Amygdala (tissue), 56 donors: ENCODE data around the gene TSHZ1.
"Not testable (repeated sequence)": the region's sequence is repeated elsewhere in the genome, so short reads cannot be mapped to it uniquely, and the experiment has no call there.

Experiments used
- DNase-seq, 56 donors: peaks; one replicate each; lab custom pipeline; 2025; lab: John Stamatoyannopoulos, UW

The TSHZ1 gene

GRCh38 chr18:75183524-75183923, 27.1 kb upstream of the TSHZ1 start:
- DNase-seq = no peak

GRCh38 chr18:75183973-75184493, 26.6 kb upstream of the TSHZ1 start:
- DNase-seq = peak in 5 of 56 donors; percentile 23 to 44 (median 28)

- no peak for DNase-seq
Observed at GRCh38 chr18:75185460-75185859, 25.1 kb upstream of the TSHZ1 start.

DNA sequence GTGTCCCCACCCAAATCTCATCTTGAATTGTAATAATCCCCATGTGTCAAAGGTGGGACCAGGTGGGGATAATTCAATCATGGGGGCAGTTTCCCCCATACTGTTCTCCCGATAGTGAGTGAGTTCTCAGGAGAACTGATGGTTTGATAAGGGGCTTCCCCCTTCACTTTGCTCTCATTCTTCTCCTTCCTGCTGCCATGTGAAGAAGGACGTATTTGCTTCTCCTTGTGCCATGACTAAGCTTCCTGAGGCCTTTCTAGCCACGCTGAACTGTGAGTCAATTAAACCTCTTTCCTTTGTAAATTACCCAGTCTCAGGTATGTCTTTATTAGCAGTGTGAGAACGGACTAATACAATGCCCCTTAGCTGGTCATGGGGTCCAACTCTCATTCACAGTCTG, 22.9 kb upstream of the TSHZ1 start:
- not testable (repeated sequence) for DNase-seq

GRCh38 chr18:75189696-75190095, 20.9 kb upstream of the TSHZ1 start:
- no peak for DNase-seq

DNA sequence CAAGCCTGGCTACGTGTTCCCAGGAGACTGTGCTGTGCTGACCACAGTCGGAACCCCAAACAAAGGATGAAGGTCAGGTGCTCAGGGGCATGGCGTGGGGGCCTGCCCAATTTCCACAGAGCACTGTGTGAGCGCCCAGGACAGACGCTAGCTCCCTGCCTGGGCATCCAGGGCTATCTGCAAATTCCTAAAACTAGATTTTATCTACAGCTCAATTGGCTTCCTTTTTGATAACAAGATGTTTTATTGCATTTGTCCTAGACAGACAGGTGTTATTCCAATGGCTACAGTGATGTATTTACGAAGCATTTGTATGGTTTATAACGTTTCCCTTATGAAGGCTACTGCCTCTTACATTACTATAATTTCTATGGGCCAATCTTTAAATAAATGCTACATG, 17.7 kb upstream of the TSHZ1 start:
- DNase-seq = no peak

DNA sequence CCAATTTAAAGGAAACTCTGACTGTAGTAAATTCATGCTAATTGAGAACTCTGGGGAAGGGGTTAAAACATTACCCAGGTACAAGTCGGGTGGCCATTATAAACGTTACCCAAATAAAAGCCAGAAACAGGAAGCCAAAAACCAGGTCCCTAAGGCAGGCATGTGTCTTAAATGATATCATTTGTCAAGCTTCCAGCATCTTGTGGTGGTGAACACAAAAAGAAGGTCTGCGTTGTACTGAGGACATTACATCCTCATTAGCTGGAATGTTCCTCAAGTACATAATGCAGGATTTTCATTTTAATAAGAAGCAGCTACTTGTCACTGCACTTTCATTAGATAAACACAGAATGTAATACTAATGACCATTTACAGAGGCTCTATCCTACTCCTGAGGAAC, 12.6 kb upstream of the TSHZ1 start:
- no peak for DNase-seq

- DNase-seq = no peak
Observed at GRCh38 chr18:75199327-75199726, 11.3 kb upstream of the TSHZ1 start.

GRCh38 chr18:75200071-75200470, 10.5 kb upstream of the TSHZ1 start:
- no peak for DNase-seq

GRCh38 chr18:75200605-75201280, 9.9 kb upstream of the TSHZ1 start:
- no peak for DNase-seq

DNA sequence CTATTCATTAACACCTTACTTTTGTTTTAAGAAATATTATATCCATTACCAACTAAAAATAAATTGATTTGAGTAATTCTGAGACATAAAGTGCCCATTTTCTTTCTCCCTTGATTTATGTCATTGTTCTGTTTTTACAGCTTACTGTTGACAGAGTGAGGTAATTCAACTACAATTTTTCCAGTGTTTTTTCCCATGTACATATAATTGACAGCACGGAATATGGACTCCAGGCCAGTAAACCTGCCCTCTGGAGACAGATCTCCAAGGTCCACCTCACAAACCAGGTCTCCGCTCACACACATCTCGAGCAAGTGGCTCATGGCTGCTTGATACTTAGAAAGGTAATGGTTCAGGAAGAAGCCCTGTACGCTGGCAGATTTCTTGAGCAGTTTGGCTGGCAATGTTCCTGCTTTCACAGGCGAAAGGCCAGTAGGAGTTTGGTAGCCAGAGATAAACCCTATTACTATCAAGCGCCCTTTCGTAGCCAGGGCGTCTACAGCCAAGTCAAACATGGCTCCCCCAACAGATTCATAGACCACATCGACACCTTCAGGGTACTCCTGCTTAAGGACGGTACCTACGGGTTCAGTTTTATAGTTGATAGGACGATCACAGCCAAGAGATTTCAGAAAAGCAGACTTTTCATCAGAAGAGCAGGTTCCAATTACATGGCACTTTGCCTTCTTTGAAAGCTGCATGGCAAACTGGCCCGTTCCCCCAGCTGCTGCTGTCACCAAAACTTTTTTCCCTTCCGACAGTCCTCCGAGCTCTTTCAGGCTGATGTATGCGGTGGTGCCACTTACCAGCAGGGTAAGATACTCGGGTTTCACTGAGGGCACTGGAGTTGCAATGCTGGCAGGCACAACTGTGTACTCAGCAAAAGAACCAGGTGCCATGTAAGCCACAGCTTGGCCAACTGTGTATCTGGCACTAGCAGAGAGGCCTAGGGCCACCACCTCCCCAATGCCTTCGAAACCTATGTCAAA, 9.0 kb upstream of the TSHZ1 start:
- DNase-seq = no peak

DNA sequence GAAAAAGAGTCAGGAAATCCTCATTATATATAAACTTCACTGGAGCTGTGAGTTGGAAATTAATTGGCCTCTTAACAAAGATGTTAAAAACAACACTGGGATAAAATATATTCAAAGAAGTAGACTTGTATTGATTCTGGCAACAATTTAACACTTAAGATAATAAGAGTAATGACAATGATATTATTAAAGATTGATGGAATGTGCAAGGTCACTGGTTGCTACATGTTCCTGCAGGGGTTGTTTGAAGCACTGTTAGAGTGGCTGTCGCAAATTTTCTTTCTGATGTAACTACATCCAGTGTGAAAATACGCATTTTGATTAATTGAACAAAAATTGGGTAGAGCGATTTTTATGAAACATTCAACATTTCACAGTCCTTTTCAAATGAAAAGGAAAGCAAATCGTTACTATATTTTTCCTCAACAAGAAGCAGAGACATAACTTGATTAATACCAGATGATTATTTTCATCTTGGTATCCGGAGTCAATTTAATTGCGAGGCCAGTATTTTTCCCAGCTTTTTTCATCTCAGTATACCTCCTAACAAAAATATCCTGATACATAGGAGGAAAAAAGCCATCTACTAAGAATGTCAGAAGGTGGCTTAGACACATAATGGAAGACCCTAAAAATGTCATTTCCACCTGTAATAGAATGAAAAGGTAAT, 7.8 kb upstream of the TSHZ1 start:
- no peak for DNase-seq

DNA sequence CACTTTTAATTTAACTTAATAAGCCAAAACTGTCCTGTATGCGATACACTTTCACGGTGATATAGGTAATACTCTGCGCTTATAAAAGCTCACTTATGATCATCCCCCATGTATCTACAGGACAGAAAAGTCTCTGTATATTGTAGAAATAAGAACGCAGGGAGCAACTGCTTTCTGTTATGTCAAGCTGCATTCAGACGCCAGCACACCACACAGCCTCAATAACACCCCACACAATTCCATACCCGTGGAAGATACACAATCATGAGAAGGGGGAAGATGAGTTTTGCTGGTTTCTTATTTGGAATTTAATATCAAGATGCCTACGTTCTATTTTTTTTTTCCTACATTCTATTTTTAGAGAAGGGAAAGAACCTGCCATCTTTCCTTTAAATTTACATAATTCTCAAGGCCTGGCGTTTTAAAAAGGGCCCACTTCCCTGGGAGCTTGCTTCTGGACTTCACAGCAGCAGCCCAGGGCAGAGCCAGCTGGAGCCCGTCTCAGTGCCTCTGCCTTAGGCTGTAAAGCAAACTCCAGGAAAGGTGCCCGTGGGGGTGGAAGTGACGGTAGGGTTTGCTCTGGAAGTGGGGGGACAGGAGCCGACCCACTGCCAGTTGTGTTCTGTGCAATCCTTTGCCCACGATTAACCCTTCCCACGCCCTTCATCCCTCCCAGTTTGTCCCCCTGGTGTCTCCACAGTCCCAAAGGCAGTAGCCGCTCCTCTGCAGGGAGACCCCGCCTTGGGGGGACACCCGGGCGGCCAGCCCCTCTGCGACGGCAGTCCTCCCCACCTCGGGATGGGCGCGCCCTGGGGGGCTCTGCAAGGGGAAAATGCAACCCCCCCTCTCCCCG, 7.0 kb upstream of the TSHZ1 start:
- peak in 13 of 56 donors; percentile 16 to 67 (median 44) for DNase-seq

GRCh38 chr18:75204269-75204731, 6.3 kb upstream of the TSHZ1 start:
- DNase-seq = peak in 6 of 56 donors; percentile 23 to 59 (median 38)

DNA sequence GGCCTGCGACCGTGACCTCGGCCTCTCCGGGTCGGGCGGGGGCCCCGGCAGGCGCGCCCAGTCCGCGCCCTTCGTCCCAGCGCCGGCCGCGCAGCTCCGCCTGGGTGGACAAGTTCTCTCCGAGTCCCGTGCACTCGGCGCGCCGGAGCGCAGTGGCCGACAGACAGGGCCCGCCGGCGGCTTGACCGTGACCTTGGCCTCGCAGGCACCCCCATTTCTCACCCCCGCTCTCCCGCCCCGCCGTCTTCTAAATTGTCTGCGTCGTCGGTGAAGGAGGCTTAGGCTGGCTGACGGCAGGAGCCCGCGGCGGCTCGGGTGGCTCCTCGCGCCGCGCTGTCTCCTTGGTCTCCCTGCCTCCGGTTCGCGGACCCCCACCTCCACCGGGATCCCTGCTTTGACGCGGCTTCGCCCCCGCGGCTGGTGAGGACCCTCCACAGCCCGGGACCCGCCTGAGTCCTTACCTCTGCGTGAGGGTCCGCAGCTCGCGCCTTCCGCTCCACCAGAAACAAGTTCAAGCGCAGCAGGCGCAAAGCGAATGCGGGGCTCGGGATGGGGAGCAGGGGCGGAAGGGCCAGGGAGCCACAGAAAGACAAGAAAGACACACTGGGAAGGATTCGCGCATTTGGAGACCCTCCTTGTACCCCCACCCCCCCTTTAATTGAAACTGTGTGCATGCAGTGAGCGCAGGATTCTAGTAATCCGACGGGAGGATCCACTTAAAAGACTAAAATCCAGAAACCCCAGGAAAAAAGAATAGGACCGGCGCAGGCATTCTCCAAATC, 5.7 kb upstream of the TSHZ1 start:
- no peak for DNase-seq

- no peak for DNase-seq
Observed at GRCh38 chr18:75205514-75206132, 5.0 kb upstream of the TSHZ1 start.

DNA sequence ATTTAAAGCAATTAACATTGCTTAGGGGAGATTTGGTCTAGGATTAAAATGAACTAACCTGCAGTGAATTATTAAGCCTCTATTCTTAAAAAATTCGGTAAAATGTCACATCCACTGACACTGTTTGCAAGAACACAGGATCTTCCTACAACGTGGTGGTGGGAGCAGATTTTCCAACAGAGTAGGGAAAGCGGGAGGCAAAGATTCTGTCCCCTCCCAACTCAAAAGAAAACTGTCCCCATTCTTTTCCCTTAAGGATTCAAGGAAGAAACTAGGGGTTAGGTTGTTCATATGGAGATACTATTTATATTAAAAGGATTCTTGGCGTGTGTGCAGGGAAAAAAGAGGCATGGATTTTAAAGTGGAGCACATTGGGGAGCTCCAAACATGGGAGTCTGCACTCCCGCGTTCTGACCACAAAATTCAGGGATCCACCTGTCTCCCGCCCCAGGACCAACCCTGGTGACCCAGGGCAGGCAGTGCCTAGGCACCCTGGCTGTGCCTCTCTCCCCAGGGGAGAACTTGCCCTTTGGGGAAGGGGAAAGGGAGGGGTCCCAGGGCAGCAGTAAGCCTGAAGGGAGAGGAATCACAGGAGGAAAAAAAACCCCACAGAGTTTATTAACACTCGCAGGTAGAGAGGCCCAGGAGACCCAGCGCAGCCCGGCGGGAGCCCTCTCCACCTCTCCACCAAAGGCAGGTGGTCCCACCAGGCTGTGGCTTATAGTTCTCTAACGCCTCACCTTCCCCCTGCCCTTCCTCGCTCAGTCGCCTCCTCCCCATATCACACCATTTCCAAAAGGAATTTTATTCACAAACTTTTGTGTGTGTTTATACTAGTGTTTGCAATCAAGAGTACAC, 3.9 kb upstream of the TSHZ1 start:
- DNase-seq = no peak
